ENCODE data around the gene SMC5. TPM values are rescaled to one million over a fixed set of nuclear protein-coding genes. Genes with fewer than 3 reads are reported as not detected.

SMC5 gene
- total and polyA plus RNA-seq, 2 of the 13 experiments (the other 11 are each of a cell fraction or from before 2014, with no cell fraction given) = 7.2 to 26.7 TPM

DNA sequence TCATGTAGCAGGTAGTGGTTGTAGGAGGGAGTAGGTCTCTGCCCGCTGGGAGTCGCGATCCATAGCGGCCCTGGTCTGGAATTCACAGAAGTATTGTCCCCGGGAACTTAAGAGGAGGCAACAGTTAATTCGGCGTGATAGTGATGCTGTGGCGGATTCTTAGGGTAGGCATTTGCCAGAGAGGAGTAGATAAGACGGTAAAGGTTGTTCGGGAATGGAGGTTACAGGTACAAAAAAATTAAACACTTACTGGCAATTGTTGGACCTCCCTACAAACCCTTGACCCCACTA is 679 bp downstream of the SMC5 start:
- Histone ChIP-seq H3K4me1 (ENCODE audit: insufficient read depth, low read length) (peaks cover 63% of the 10 kb centered on the region), H3K27me3 (ENCODE audit: control insufficient read depth in 1 of 2, insufficient read depth in 2 of 2, low read length in 2 of 2) (no peaks in the 10 kb centered on the region; a peak in 2 of 5 replicates), H3K9me3 (ENCODE audit: low read length) (no peaks in the 10 kb centered on the region), H3K9ac (ENCODE audit: insufficient read depth, low read depth, low read length) (peak overlapping the region; percentile 98), H3K79me2 (ENCODE audit: insufficient read depth, low read length) (peaks cover 68% of the 10 kb centered on the region), H4K20me1 (ENCODE audit: insufficient read depth, low read length) (peaks cover 26% of the 10 kb centered on the region; the same call in 1 of the 2 replicates), H3K4me2 (ENCODE audit: low read depth, low read length) (peak overlapping the region; percentile 75), H3K4me3 (replicated peaks in 1 of 3; ENCODE audit: insufficient read depth in 1 of 3, low read depth in 2 of 3, low read length in 3 of 3) (peak overlapping the region; percentile 84 to 99 (median 95)), H3K27ac (ENCODE audit: extremely low read length, insufficient read depth, low read length) (peak overlapping the region; percentile 96), H3K36me3 (replicated peaks in 1 of 2; ENCODE audit: control insufficient read depth in 1 of 2, insufficient read depth in 2 of 2, low read length in 2 of 2) (peaks cover 0 to 10% of the 10 kb centered on the region in 2 experiments; a peak in 3 of 5 replicates), H2AFZ (ENCODE audit: low read length) (no peak overlapping the region)
- DNase-seq (ENCODE audit: low spot score) = no peak
- ATAC-seq = peak; percentile 39
- intact Hi-C loops (cut with micrococcal nuclease; ENCODE audit: unreplicated experiment) (loop anchor here (5.0 kb wide), 2 partner anchors 137 to 153 kb away; partner anchors contain the start of gene KLF9), in situ Hi-C loops (cut with HindIII; ENCODE audit: extremely low pct_ligation_motif_present, low pct_unique_long_range_greater_than_20kb) (no loop called here)
- ChIA-PET CTCF (ENCODE audit: low intra/inter-chr PET ratio, low total read pairs) (no interaction called here), POLR2A (no interaction called here)
- BruUV-seq (replicated peaks) = no TSS peak
- TF ChIP-seq, protein P1, sequence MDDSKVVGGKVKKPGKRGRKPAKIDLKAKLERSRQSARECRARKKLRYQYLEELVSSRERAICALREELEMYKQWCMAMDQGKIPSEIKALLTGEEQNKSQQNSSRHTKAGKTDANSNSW (CRISPR knock-in tag; IDR thresholded peaks at IDR 0.05; ENCODE audit: borderline replicate concordance) = no peak
- TF ChIP-seq, protein P2, sequence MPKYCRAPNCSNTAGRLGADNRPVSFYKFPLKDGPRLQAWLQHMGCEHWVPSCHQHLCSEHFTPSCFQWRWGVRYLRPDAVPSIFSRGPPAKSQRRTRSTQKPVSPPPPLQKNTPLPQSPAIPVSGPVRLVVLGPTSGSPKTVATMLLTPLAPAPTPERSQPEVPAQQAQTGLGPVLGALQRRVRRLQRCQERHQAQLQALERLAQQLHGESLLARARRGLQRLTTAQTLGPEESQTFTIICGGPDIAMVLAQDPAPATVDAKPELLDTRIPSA (CRISPR knock-in tag; IDR thresholded peaks at IDR 0.05; ENCODE audit: borderline replicate concordance) = 0 out of 2 replicates have a peak, but pooled peaks have one; percentile 15
- TF ChIP-seq ZNF850 (CRISPR knock-in tag; conservative IDR thresholded peaks at IDR 0.05) (0 out of 2 replicates have a peak, but pooled peaks have one; percentile 36), BRCA1 (CRISPR knock-in tag; IDR thresholded peaks at IDR 0.05) (no peak), CREM (IDR thresholded peaks at IDR 0.05) (0 out of 2 replicates have a peak, but pooled peaks have one; percentile 7), CREM (CRISPR knock-in tag; IDR thresholded peaks at IDR 0.05) (no peak), ZFP82 (CRISPR knock-in tag; IDR thresholded peaks at IDR 0.05; ENCODE audit: borderline replicate concordance) (0 out of 2 replicates have a peak, but pooled peaks have one; percentile 39), ZSCAN20 (CRISPR knock-in tag; IDR thresholded peaks at IDR 0.05; ENCODE audit: borderline replicate concordance) (no peak), KDM5A (IDR thresholded peaks at IDR 0.05; ENCODE audit: borderline replicate concordance, low read length) (0 out of 2 replicates have a peak, but pooled peaks have one; percentile 26)
- TF ChIP-seq, protein P3, sequence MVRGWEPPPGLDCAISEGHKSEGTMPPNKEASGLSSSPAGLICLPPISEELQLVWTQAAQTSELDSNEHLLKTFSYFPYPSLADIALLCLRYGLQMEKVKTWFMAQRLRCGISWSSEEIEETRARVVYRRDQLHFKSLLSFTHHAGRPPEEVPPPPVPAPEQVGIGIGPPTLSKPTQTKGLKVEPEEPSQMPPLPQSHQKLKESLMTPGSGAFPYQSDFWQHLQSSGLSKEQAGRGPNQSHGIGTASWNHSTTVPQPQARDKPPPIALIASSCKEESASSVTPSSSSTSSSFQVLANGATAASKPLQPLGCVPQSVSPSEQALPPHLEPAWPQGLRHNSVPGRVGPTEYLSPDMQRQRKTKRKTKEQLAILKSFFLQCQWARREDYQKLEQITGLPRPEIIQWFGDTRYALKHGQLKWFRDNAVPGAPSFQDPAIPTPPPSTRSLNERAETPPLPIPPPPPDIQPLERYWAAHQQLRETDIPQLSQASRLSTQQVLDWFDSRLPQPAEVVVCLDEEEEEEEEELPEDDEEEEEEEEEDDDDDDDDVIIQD (CRISPR knock-in tag; IDR thresholded peaks at IDR 0.05; ENCODE audit: low read depth) = 0 out of 2 replicates have a peak, but pooled peaks have one; percentile 5
- no peak for FAIRE-seq
- 0% methylated on average over 10 of the region's 10 CpGs for WGBS (ENCODE audit: low lambda C conversion rate)

Measured in HepG2 (cell line).